Epithelial cell of esophagus (primary cell): Measurements from ENCODE around the gene BMP4.
A peak's percentile ranks its signal among the peaks of the same experiment; 100 is the strongest.

Experiments
- DNase-seq: peaks from one replicate; pipeline ENCODE4 v3.0.0; 2010; ENCODE audit warnings: low read depth
- H3K4me3 ChIP-seq: 2 replicates; pipeline ENCODE4 v1.5.1; 2011; ENCODE audit warnings: mild to moderate bottlenecking, low read length, control low read depth
- TF ChIP-seq, protein P1 (sequence below): IDR thresholded peaks from 2 replicates; pipeline ENCODE4 v1.5.1; 2011; ENCODE audit warnings: low read depth, mild to moderate bottlenecking, low read length, control low read depth, inconsistent platforms; ENCODE audit not compliant: insufficient read depth; ENCODE audit errors: missing control alignments

Gene BMP4

DNA sequence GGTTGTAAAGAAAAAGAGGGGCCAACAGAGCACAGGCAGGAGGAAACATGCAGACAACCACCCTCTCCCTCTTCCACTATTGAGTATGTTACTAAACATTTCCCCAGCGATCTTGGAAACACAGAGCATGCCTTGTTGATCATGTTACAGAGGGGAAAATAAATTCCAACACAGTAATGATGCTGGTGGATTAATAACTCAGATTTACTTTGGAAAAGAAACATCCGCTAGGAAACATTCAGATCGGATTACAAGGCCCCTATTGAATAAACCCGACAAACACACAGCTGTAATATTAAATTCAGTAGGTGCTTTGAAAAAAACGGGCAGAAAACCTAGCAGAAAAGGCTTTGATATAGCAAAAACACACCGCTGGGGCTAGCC lies 5.4 kb downstream of the BMP4 start:
- no peak overlapping the region for H3K4me3 ChIP-seq
- no peak for DNase-seq
- TF ChIP-seq, protein P1, sequence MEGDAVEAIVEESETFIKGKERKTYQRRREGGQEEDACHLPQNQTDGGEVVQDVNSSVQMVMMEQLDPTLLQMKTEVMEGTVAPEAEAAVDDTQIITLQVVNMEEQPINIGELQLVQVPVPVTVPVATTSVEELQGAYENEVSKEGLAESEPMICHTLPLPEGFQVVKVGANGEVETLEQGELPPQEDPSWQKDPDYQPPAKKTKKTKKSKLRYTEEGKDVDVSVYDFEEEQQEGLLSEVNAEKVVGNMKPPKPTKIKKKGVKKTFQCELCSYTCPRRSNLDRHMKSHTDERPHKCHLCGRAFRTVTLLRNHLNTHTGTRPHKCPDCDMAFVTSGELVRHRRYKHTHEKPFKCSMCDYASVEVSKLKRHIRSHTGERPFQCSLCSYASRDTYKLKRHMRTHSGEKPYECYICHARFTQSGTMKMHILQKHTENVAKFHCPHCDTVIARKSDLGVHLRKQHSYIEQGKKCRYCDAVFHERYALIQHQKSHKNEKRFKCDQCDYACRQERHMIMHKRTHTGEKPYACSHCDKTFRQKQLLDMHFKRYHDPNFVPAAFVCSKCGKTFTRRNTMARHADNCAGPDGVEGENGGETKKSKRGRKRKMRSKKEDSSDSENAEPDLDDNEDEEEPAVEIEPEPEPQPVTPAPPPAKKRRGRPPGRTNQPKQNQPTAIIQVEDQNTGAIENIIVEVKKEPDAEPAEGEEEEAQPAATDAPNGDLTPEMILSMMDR, result no peak

DNA sequence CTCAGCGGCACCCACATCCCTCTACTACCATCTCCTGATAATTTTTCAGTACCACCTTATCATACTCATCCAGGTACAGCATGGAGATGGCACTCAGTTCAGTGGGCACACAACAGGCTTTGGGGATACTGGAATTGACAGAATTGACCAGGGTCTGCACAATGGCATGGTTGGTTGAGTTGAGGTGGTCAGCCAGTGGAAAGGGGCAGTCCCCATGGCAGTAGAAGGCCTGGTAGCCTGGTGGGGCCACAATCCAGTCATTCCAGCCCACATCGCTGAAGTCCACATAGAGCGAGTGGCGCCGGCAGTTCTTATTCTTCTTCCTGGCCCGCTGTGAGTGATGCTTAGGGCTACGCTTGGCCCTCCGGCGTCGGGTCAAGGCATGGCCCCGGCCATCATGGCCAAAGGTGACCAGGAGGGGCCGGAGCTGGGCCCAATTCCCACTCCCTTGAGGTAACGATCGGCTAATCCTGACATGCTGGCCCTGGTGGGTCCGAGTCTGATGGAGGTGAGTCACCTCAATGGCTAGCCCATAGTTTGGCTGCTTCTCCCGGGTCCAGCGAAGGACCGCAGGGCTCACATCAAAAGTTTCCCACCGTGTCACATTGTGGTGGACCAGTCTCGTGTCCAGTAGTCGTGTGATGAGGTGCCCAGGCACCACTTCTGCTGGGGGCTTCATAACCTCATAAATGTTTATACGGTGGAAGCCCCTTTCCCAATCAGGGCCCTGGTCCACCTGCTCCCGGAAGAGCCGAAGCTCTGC lies 6.4 kb downstream of the BMP4 start:
- TF ChIP-seq, protein P1, result no peak
- DNase-seq, result no peak
- H3K4me3 ChIP-seq, result no peak overlapping the region

DNA sequence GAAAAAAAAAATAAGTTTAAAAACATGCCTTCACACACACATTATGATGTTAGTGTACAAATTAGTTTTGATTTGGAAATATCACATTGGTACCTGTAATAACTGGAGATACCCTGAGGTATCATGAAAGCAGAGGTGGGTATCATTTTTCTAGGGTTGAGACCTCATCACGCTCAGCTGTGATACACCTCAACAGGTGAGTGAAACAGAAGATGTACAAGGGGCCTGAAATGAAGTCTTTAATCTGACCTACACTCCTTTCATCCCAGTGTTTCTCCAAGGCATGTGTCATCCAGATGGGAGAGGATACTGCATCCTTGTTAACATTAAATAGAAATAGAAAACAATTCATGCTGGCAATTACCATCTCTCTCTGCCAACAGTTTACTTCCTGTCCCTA lies 7.4 kb downstream of the BMP4 start:
- TF ChIP-seq, protein P1, result no peak
- no peak overlapping the region for H3K4me3 ChIP-seq
- DNase-seq, result no peak

DNA sequence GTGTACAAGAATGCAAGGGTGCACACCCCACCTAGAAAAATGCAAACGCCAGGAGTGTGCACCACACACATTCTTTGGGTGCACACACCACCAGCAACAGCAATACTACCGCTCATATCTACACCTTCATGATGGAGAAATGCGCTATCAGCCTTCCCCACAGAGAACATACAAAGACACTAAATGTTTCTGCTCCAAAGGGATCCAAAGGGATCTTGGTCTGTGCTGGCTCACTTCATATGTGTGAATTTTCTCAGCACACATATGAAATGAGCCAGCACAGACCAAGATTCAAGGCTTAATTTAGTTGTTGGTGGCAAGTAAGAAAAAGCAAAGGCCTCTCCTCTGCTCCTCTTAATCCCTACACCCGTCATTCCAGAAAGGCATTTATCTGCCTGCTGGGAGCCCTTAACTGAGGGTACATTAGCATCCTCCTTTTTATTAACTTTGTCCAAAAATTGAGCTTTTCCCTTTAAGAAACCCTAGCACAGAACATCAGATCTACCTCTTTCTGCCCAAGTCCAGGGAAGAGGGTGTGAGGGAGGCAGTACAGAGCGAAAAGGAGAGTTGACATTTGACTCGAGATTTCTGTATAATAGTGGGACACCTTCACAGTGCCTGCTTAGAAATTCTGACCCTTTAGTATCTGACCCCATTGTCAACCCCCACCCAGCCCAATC lies 8.3 kb downstream of the BMP4 start:
- TF ChIP-seq, protein P1, result no peak
- no peak overlapping the region for H3K4me3 ChIP-seq
- DNase-seq, result no peak

- TF ChIP-seq, protein P1, result no peak
- no peak for DNase-seq
- no peak overlapping the region for H3K4me3 ChIP-seq
These were observed 9.0 kb downstream of the BMP4 start for GRCh38 chr14:53947452-53948204.

DNA sequence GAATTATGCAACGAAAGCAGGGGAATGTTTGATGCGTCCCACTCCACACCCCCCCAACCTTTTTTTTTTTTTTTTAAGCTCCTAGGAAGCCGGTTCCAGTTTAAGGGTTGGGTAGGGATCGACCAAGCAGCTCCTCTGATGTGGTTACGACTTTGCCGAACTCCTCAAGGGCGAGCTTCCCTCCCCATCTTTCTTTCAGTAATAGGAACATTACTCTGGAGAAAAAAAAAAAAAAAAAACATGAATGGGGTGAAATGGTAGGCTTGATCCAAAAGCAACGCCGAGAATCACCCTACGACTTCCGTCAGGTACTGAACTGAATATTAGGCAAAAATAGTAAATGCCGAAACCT lies 9.6 kb downstream of the BMP4 start:
- TF ChIP-seq, protein P1, result no peak
- no peak for DNase-seq
- H3K4me3 ChIP-seq, result peak overlapping the region; percentile 10
